ENCODE measurements around the gene DNAJB5. TPM values are rescaled to one million over a fixed set of nuclear protein-coding genes. Genes with fewer than 3 reads are reported as not detected.

DNAJB5 gene
- total RNA-seq, 8 experiments from 2014 or later: 4.8 to 45.8 (median 30.2) TPM

DNA sequence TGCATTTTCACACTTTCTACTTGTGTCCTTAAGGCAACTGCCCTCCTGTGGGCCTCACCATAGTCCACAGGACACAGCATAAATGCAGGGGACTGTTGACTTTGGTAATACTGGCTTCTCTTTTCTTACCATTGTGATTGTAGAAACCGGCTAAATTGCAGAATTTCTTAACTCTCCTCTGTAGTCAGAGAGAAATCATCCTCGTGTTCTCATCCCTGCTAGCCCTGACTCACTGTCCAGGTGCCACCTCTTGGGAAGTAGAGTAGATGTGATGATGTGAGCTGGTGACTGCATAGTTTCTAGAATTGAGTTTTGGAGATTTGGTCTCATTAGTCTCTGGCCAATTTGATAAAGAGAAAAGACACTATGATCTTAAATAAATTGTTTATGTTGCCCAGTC is 26.0 kb upstream of the DNAJB5 start:
- H3K4me3 ChIP-seq: no peak overlapping the region
- ATAC-seq (replicated peaks in 6 of 8): peak in 1 of 8 experiments; percentile 49
- 27 to 94% (median 53%) methylated on average over 1 to 2 of the region's 2 CpGs; no CpG with 5 or more reads in 5 of the 10 experiments for WGBS, 10 experiments

DNA sequence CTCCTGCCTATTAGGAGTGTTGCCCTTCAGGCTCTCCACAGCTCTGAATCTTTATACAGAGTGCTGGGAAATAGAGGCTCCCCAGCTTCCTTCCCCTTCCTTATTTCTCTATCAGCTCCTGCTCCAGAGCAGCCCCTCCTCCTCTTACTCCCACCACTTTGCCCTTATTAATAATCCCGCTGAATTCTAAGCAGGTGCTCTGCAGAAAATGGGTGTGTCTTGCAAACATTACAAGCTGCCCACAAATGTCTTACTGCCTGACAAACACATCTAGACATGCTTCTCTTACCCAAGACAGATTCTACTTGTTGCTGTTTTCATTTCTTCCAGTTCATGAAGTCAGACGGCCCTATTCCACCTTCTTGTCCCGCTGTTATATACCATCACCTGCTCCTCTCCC is 25.1 kb upstream of the DNAJB5 start:
- Histone ChIP-seq H3K4me3 (no peak overlapping the region), H3K27ac (no peak overlapping the region), H3K4me1 (replicated peaks in 1 of 2) (no peaks in the 10 kb centered on the region)
- no peak for ATAC-seq (replicated peaks in 6 of 8)
- 25 to 100% (median 44%) methylated on average over 1 to 3 of the region's 3 CpGs; no CpG with 5 or more reads in 3 of the 10 experiments for WGBS, 10 experiments
- in situ Hi-C loops (cut with MboI; ENCODE audit: low pct_unique_long_range_greater_than_20kb in 2 of 9, low sequenced_read_pairs in 9 of 9, unreplicated experiment in 9 of 9): no loop called here

More for the DNA sequence above, 26.0 kb upstream of the DNAJB5 start:
- H3K27ac ChIP-seq: no peak overlapping the region
- H3K4me1 ChIP-seq (replicated peaks in 1 of 2): no peaks in the 10 kb centered on the region
- in situ Hi-C loops (cut with MboI; ENCODE audit: low pct_unique_long_range_greater_than_20kb in 2 of 9, low sequenced_read_pairs in 9 of 9, unreplicated experiment in 9 of 9): no loop called here

DNA sequence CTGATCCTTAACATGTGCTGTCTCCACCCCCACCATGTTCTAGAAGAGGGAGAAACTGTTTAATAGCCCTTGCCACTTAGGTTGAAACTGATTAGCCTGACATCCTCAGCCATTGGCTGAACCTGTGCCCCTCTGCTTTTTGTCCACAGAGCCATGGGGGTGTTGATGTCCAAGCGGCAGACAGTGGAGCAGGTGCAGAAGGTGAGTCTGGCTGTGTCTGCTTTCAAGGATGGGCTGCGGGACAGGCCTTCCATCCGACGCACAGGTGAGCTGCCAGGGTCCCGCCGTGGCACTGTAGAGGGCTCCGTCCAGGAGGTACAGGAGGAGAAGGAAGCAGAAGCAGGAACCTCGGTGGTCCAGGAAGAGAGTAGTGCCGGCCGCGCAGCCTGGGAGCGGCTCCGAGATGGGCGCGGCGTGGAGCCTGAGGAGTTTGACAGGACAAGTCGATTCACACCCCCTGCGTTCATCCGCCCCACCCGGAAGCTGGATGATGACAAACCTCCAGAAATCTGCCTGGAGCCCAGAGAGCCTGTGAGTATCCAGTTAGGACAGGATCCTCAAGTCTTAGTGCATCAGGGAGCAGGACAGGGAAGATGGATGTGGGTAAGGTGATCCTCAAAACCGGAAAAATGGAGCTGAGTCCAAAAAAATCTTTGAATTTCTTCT is 18.3 kb upstream of the DNAJB5 start:
- in situ Hi-C loops (cut with MboI; ENCODE audit: low pct_unique_long_range_greater_than_20kb in 2 of 9, low sequenced_read_pairs in 9 of 9, unreplicated experiment in 9 of 9): no loop called here
- Histone ChIP-seq H3K27ac (no peak overlapping the region), H3K4me1 (replicated peaks in 1 of 2) (no peaks in the 10 kb centered on the region), H3K4me3 (no peak overlapping the region)
- 23 to 94% (median 80%) methylated on average over 1 to 13 of the region's 21 CpGs; no CpG with 5 or more reads in 3 of the 10 experiments for WGBS, 10 experiments
- ATAC-seq (replicated peaks in 6 of 8): no peak

DNA sequence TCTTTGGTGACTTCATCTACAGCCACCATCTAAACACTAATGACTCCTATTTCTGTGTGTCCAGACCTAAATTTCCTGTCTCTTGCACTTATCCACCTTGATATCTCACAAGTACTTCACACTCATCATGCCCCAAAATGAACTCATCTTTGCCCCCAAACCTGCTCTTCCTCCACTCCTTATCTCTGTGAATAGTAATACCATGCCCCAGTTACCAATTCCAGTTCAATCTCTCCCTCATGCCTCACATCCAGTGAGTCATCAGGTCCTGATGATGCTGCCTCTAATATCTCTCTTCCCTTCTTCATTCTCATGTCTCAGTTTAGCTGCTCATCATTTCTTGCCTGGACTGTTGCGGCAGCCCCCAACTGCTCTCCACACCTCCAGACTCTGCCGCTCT is 14.9 kb upstream of the DNAJB5 start:
- 75 to 100% (median 92%) methylated on average over 1 to 2 of the region's 2 CpGs; no CpG with 5 or more reads in 5 of the 10 experiments for WGBS, 10 experiments
- Histone ChIP-seq H3K27ac (no peak overlapping the region), H3K4me1 (replicated peaks in 1 of 2) (no peaks in the 10 kb centered on the region), H3K4me3 (no peak overlapping the region)
- in situ Hi-C loops (cut with MboI; ENCODE audit: low pct_unique_long_range_greater_than_20kb in 2 of 9, low sequenced_read_pairs in 9 of 9, unreplicated experiment in 9 of 9): no loop called here
- peak in 1 of 8 experiments; percentile 46 for ATAC-seq (replicated peaks in 6 of 8)

DNA sequence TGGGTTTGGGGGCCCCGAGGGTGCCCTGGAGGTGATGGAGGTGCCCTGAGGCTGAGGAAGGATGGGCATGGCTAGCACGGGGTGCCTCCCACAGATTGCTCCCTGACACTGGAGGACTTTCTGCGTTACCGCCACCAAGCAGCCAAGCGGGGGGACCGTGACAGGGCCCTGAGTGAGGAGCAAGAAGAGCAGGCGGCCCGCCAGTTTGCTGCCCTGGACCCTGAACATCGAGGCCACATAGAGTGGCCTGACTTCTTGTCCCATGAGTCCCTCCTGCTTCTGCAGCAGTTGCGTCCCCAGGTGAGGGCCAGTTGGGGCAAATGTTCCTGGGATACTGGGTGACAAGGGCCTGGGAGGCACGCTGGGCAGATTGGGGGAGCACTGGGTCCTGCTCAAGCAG is 13.1 kb upstream of the DNAJB5 start:
- no peak overlapping the region for H3K27ac ChIP-seq
- H3K4me1 ChIP-seq (replicated peaks in 1 of 2): no peaks in the 10 kb centered on the region
- in situ Hi-C loops (cut with MboI; ENCODE audit: low pct_unique_long_range_greater_than_20kb in 2 of 9, low sequenced_read_pairs in 9 of 9, unreplicated experiment in 9 of 9): no loop called here
- no peak overlapping the region for H3K4me3 ChIP-seq
- no peak for ATAC-seq (replicated peaks in 6 of 8)
- 48 to 100% (median 72%) methylated on average over 1 to 7 of the region's 11 CpGs; no CpG with 5 or more reads in 4 of the 10 experiments for WGBS, 10 experiments

DNA sequence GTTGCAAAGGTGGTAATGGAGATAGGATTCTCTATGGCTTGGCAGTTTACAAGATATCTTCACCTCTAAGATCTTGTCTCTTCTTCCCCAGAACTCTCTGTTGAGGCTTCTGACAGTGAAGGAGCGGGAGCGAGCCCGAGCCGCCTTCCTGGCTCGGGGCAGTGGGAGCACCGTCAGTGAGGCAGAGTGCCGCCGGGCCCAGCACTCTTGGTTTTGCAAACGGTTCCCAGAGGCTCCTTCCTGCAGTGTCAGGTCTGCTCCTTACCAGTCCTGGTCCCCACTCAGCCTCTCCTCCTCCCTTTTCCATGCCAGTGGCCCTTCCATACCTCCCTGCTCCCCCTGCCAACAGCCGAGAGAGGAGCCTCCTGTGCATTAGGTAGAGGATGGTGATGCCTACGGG is 12.6 kb upstream of the DNAJB5 start:
- no peak for ATAC-seq (replicated peaks in 6 of 8)
- 20 to 87% (median 48%) methylated on average over 1 to 5 of the region's 11 CpGs; no CpG with 5 or more reads in 6 of the 10 experiments for WGBS, 10 experiments
- in situ Hi-C loops (cut with MboI; ENCODE audit: low pct_unique_long_range_greater_than_20kb in 2 of 9, low sequenced_read_pairs in 9 of 9, unreplicated experiment in 9 of 9): no loop called here
- no peak overlapping the region for H3K27ac ChIP-seq
- H3K4me3 ChIP-seq: no peak overlapping the region
- H3K4me1 ChIP-seq (replicated peaks in 1 of 2): no peaks in the 10 kb centered on the region

DNA sequence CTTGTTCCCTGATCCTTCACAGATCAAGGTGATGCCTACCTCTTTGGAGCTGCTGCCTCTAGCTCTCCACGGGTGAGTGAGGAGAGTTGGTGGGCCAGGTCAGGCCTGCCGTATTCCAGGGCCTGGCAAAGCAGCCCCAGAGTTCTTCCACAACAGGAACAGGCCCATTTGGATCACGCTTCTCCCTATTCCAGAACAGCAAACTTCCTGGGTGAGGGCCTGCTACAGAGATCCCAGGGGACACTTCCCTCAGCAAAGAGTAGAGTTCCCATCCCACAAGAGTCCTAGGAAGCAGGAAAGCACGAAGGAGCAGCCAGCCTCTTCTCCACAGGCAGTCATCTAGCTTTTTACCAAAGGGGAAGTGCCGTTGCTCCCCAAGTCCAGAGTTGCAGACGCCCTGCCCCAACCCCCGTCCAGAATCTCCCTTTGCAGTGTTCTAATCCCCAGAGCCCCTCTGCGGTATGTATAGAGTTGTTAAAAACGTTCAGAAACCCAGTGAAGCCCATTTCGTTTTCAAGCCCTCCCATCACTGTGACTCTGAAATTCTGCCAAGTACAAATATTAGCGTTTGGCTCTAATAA is 9.3 kb upstream of the DNAJB5 start:
- in situ Hi-C loops (cut with MboI; ENCODE audit: low pct_unique_long_range_greater_than_20kb in 2 of 9, low sequenced_read_pairs in 9 of 9, unreplicated experiment in 9 of 9): loop anchor here in 2 of 9 experiments (10.0 kb wide), 1 partner anchor 85 kb away; a partner anchor contains a TSS
- 0 to 90% (median 60%) methylated on average over 2 to 6 of the region's 11 CpGs; no CpG with 5 or more reads in 5 of the 10 experiments for WGBS, 10 experiments
- H3K4me3 ChIP-seq: no peak overlapping the region
- H3K27ac ChIP-seq: no peak overlapping the region
- no peak for ATAC-seq (replicated peaks in 6 of 8)
- H3K4me1 ChIP-seq (replicated peaks in 1 of 2): peaks cover 0 to 2% of the 10 kb centered on the region in 2 donors

DNA sequence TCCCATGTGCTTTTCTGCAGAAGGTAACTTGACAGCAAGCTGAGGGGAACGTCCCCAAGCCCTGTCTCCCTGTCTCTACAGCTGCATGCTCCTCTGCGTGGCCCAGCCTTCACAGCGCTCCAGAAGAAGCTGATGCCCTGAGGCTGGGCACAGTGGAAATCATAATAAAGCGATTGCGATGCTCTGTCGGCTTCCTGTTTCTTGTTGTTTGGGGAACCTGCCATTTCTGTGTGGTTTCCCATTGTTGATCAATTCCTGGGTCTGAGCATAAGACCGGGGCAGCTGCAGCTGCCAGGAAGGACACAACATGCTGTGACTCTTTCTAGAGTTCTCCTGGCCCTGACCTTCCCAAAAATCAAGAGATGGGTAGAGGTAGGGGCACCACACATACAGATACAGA is 7.2 kb upstream of the DNAJB5 start:
- WGBS, 10 experiments: 17 to 100% (median 73%) methylated on average over 1 to 7 of the region's 7 CpGs; no CpG with 5 or more reads in 4 of the 10 experiments
- no peak for ATAC-seq (replicated peaks in 6 of 8)
- Histone ChIP-seq H3K27ac (no peak overlapping the region), H3K4me1 (replicated peaks in 1 of 2) (peaks cover 20 to 23% of the 10 kb centered on the region in 2 donors), H3K4me3 (no peak overlapping the region)
- in situ Hi-C loops (cut with MboI; ENCODE audit: low pct_unique_long_range_greater_than_20kb in 2 of 9, low sequenced_read_pairs in 9 of 9, unreplicated experiment in 9 of 9): loop anchor here in 2 of 9 experiments (10.0 kb wide), 1 partner anchor 88 kb away; a partner anchor contains a TSS

DNA sequence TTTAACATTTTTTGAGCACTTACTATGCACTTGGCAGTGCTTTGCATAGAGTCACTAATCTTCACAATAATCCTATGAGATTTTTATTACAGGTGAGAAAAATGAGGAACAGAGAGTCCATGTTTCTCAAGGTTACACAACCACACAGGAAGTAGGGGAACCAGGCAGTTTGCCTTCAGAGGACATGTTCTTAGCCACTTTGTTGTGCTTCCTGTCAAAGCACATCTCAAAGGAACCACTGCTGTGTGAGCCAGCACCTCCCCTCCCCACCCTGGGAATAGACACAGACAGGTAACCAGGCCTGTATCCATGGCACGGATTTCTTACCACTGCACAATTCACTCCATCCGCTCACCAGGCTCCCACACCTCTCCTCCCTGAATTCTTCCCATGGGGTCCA is 6.3 kb upstream of the DNAJB5 start:
- 40 to 90% (median 80%) methylated on average over 1 to 2 of the region's 2 CpGs; no CpG with 5 or more reads in 7 of the 10 experiments for WGBS, 10 experiments
- no peak for ATAC-seq (replicated peaks in 6 of 8)
- Histone ChIP-seq H3K27ac (no peak overlapping the region), H3K4me3 (no peak overlapping the region), H3K4me1 (replicated peaks in 1 of 2) (peaks cover 24 to 28% of the 10 kb centered on the region in 2 donors)
- in situ Hi-C loops (cut with MboI; ENCODE audit: low pct_unique_long_range_greater_than_20kb in 2 of 9, low sequenced_read_pairs in 9 of 9, unreplicated experiment in 9 of 9): loop anchor here in 2 of 9 experiments (10.0 kb wide), 1 partner anchor 88 kb away; a partner anchor contains a TSS

DNA sequence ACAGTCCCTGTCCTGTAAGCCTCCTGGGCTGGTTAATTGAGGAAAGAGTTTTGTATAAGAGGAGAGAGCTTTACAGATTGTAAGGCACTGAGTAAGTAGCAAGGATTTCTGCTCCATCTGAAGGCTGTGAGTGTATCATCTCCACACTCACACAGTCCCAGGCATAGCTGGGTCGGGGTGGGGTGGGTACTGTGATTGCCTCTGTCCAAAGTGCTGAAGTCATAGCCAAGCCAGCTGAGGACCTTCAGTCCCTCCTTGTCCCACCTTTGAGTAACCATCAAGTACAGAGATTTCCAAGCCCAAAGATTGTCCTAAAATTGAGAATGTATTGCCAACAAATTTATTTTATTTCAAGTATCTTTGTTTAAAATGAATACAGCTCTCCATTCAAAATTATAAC is 5.5 kb upstream of the DNAJB5 start:
- Histone ChIP-seq H3K4me3 (no peak overlapping the region), H3K4me1 (replicated peaks in 1 of 2) (peaks cover 30 to 31% of the 10 kb centered on the region in 2 donors), H3K27ac (no peak overlapping the region)
- in situ Hi-C loops (cut with MboI; ENCODE audit: low pct_unique_long_range_greater_than_20kb in 2 of 9, low sequenced_read_pairs in 9 of 9, unreplicated experiment in 9 of 9): loop anchor here in 2 of 9 experiments (10.0 kb wide), 1 partner anchor 89 kb away; a partner anchor contains a TSS
- ATAC-seq (replicated peaks in 6 of 8): peak in 2 of 8 experiments; percentile 10 to 45
- WGBS, 10 experiments: 0 to 17% methylated on average over 1 of the region's 1 CpG; no CpG with 5 or more reads in 8 of the 10 experiments

DNA sequence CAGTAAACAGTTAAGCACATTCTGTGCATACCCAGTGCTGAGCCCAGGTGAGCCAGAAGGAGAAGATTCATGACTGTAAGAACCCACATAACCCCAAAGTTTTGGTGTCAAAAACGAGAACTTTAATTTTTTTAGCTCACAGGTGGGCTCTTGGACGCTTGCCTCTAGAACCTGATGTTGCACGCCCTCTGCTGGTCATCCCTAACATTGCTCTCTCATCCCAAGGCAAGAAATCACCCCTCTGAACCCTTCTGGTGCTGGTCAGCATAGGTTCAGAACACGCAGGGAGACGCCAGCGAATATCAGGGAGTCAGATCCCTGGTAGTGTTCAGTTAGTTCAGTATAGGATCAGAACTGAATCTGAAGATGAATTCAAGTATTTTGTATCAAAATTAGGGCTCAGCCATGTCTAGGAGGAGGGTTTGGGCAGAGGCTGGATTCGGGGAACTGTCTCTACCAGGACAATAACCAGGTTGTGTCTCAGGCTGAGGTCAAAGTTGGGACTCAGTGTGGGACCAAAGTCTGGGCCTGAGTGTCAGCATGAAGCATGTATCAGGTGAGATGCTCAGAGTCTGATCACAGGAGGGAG is 4.1 kb upstream of the DNAJB5 start:
- H3K4me3 ChIP-seq: no peak overlapping the region
- in situ Hi-C loops (cut with MboI; ENCODE audit: low pct_unique_long_range_greater_than_20kb in 2 of 9, low sequenced_read_pairs in 9 of 9, unreplicated experiment in 9 of 9): loop anchor here in 2 of 9 experiments (10.0 kb wide), 1 partner anchor 91 kb away; a partner anchor contains a TSS
- WGBS, 10 experiments: 0 to 50% (median 23%) methylated on average over 1 to 5 of the region's 7 CpGs; no CpG with 5 or more reads in 2 of the 10 experiments
- ATAC-seq (replicated peaks in 6 of 8): no peak
- H3K4me1 ChIP-seq (replicated peaks in 1 of 2): peaks cover 30 to 31% of the 10 kb centered on the region in 2 donors
- no peak overlapping the region for H3K27ac ChIP-seq

DNA sequence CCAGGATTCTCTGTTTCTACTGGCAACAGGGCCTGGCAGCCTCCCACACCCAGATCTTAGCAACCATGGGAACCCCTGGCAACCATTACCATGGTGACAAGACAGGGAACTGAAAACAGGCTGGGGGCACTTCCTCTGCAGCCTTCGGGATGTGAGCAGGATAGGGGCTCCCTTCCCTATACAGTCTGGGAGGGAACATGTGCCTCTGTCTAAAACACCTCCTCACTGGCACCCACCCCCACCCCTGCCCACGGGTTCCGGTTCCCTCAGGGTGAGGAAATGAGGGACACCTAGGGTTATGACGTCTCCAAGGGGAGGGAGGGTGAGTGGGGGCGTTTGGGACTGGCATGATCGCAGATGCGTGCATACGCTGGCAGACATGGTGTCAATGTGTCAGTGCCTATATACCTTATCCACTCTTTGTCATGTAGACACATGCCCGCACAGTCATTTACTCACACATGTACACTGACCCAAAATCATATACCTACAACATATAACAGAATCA is 3.0 kb upstream of the DNAJB5 start:
- 0 to 60% (median 20%) methylated on average over 1 to 3 of the region's 9 CpGs; no CpG with 5 or more reads in 7 of the 10 experiments for WGBS, 10 experiments
- Histone ChIP-seq H3K27ac (peak overlapping the region in 1 of 2 donors; percentile 13), H3K4me3 (no peak overlapping the region), H3K4me1 (replicated peaks in 1 of 2) (peaks cover 35 to 39% of the 10 kb centered on the region in 2 donors)
- peak in 5 of 8 experiments; percentile 8 to 15 (median 14) for ATAC-seq (replicated peaks in 6 of 8)
- in situ Hi-C loops (cut with MboI; ENCODE audit: low pct_unique_long_range_greater_than_20kb in 2 of 9, low sequenced_read_pairs in 9 of 9, unreplicated experiment in 9 of 9): loop anchor here in 2 of 9 experiments (10.0 kb wide), 1 partner anchor 92 kb away; a partner anchor contains a TSS
